HG02623 (cell line): Measurements from ENCODE around the gene PRR30.
"Not testable (repeated sequence)": the region's sequence is repeated elsewhere in the genome, so short reads cannot be mapped to it uniquely, and the experiment has no call there.

ENCODE experiments used
- ATAC-seq: cut with Tn5 transposase; IDR thresholded peaks from one replicate; pipeline ENCODE4 v1.9.1; 2021; ENCODE audit warnings: moderate library complexity; ENCODE audit not compliant: unreplicated experiment

Gene PRR30

GRCh38 chr2:27139310-27139709, at the start of gene PRR30:
Gene PRR30, minus strand, starts transcription at chr2:27139410. Its CDS starts 1,081 bp downstream, at chr2:27138329.
- ATAC-seq = no peak

GRCh38 chr2:27186613-27187345, 47.6 kb upstream of the PRR30 start:
- no peak for ATAC-seq

DNA sequence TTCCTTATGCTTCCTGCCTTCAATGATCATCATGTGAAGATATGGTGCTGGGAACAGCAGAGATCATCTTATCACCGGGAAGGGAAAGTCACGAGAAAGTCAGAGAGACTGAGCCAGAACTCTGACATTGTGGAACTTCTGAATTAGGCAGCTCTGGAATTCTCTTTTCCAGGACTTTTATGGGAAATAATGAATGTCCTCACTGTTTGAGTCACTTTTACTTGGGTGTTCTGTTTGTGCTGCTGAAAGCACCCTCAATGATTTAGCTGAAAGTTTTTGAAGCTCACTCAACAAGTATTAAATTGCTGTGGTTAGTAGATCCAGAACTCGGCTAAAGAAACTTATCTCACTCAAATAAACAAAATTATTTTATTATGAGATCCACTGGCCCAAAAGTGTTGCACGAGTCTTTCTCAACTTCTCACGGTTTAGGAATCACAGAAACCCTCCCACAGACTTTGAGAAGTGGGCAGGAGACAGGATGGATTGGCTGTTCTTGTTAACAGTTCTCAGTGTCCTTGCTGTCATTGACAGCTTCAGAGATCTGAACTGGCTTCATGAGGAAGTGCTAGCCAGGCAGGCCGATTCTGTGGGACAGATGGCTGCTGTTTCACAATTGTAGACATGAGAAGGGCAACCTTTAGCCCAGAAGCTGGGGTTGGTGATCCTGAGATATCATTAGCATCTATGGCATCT, 46.3 kb upstream of the PRR30 start:
- no peak for ATAC-seq

GRCh38 chr2:27184115-27184514, 44.9 kb upstream of the PRR30 start:
- no peak for ATAC-seq

GRCh38 chr2:27182346-27182745, 43.1 kb upstream of the PRR30 start:
- no peak for ATAC-seq

GRCh38 chr2:27179344-27180000, 40.3 kb upstream of the PRR30 start:
- ATAC-seq = no peak

DNA sequence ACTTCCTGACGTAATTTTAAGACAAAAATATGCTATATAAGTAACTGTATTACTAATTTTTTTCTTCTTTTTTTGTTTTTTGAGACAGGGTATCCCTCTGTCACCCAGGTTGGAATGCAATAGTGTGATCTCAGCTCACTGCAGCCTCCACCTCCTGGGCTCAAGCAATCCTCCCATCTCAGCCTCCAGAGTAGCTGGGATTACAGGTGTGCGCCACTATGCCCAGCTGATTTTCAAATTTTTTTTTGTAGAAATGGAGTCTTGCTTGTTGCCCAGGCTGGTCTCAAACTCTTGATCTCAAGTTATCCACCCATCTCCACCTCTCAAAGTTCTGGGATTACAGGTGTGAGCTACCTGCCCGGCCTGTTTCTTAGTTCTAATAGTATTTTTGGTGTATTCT, 39.3 kb upstream of the PRR30 start:
- ATAC-seq = no peak

- ATAC-seq = no peak
These were observed 38.5 kb upstream of the PRR30 start for GRCh38 chr2:27177441-27178351.

DNA sequence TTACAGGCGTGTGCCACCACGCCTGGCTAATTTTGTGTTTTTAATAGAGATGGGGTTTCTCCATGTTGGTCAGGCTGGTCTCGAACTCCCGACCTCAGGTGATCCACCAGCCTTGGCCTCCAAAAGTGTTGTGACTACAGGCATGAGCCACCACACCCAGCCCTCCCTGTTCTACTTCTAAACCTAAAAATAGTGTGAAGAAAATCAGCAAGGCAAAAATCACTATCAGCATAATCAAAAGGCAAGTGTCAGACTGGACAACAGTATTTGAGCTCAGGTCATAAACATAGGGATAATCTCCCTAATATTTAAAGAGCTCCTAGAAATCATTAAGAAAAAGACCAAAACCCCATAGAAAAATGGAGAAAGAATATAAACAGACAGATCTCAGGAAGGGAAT, 36.6 kb upstream of the PRR30 start:
- ATAC-seq = not testable (repeated sequence)

DNA sequence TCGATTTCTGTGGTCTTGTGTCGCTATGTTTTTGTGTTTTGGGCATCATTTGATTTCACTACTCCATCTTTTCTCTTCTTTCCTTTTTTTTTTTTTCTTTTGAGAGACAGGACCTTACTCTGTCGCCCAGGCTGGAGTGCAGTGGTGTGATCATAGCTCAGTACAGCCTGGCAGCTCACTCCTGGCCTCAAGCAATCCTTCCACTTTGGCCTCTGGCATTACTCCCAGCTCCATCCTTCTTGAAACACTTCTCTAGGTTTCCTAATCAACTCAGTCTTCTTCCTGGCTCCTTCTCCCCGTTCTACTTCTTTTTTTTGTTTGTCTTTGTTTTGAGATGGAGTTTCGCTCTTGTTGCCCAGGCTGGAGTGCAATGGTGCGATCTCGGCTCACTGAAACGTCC, 36.1 kb upstream of the PRR30 start:
- no peak for ATAC-seq

DNA sequence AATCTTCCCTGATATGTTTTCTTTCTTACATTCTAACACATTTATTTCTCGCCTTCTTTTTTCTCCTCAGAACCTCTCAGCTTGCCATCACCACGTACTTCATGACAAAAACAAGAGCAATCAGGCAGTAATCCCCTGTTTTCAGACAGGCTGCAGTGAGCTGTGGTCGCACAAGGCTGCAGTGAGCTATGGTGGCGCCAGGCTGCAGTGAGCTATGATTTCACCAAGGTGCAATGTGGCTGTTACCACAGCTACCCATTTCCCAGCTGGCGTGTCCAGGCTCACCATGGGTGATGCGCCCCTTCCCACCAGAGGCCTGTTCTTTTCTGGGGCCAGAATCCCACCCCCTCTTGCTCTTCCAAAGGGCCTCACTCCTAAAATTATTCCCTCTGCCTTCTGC, 35.4 kb upstream of the PRR30 start:
- ATAC-seq = no peak

- ATAC-seq = no peak
These were observed 32.2 kb upstream of the PRR30 start for GRCh38 chr2:27171351-27171848.

GRCh38 chr2:27170581-27171337, 31.5 kb upstream of the PRR30 start:
- no peak for ATAC-seq

DNA sequence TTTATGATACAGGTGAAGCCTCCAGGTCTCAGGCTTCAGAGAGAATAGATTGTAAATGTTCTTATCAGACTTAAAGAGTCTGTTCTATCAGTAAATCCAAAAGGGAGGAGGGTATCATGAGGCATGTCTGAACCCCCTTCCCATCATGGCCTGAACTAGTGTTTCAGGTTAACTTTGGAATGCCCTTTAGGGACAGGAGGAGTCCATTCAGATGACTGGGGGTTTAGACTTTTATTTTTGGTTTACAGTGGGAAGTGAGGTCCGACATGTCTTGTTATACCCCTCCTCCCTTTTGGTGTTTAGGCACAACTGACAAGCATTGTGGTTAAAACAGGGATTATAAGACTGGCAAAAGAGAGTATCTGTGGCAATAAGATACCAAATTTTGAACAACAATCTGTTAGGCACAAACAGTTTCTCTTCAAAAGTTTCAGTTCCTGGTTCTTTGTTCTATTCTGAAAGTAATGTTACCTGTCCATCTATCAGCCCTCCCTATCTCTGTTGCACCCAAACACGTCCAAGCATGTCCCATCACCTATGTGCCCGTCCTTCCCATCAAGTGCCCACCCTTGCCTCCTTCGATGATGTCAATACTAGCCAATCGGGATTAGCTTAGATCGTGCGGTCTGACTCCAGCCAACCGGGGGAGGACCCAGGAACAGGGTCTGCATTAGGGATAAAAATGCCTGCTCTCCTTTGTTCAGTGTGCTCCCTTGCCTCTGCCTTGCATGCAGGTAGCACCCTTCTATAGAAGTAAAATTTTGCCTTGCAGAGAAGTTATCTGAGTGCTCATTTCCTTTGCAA, 26.0 kb upstream of the PRR30 start:
- ATAC-seq = no peak

GRCh38 chr2:27162151-27163121, 23.2 kb upstream of the PRR30 start:
- no peak for ATAC-seq

DNA sequence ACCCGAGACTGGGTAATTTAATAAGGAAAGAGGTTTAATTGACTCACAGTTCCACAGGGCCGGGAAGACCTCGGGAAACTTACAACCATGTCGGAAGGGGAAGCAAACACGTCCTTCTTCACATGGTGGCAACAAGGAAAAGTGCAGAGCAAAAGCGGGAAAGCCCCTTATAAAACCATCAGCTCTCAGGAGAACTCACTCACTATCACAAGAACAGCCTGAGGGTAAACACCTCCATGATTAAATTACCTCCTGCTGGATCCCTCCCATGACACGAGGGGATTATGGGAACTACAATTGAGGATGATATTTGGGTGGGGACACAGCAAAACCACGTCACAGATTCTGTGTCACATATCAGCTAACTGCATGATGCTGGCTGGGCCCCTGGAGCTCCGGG, 21.0 kb upstream of the PRR30 start:
- ATAC-seq = no peak

GRCh38 chr2:27159271-27159670, 20.1 kb upstream of the PRR30 start:
- ATAC-seq = no peak

DNA sequence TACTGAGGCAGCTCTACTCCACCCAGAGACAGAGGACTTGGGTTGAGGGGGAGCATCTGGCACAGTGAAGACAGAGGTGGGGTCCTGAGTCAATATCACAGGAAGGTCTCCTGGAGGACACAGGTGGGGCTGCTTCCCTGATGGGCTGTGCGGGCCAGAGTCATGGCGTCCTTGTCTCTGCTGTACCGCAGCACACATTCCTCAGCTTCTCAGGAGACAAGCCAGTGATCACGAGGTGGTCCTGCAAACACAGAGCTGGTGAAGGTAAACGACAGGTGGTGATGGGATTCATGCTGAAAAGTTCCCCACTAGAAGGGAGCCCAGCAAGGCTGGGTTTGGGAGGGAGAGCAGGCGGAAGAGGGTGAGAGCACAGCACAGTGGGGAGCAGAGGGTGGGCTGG, 19.3 kb upstream of the PRR30 start:
- ATAC-seq = no peak
